HS-5 (cell line): ENCODE data around the gene KCNIP1.
A peak's percentile ranks its signal among the peaks of the same experiment; 100 is the strongest.

Experiments used
- DNase-seq: peaks from one replicate; pipeline ENCODE4 v3.0.0-alpha.2; 2012; ENCODE audit warnings: low read depth

The KCNIP1 gene

GRCh38 chr5:170643591-170643990 is 139.8 kb downstream of the KCNIP1 start:
- no peak for DNase-seq

- DNase-seq: no peak
These were observed 140.7 kb downstream of the KCNIP1 start for GRCh38 chr5:170644501-170644900.

- DNase-seq: peak; percentile 53
These were observed 144.7 kb downstream of the KCNIP1 start for GRCh38 chr5:170648541-170648940.

GRCh38 chr5:170650850-170651249 is 147.0 kb downstream of the KCNIP1 start:
- no peak for DNase-seq

- DNase-seq: no peak
These were observed 147.9 kb downstream of the KCNIP1 start for GRCh38 chr5:170651604-170652277.

GRCh38 chr5:170655476-170655875 is 151.7 kb downstream of the KCNIP1 start:
- DNase-seq: no peak

GRCh38 chr5:170655920-170656319 is 152.1 kb downstream of the KCNIP1 start:
- DNase-seq: no peak

GRCh38 chr5:170656346-170656745 is 152.5 kb downstream of the KCNIP1 start:
- DNase-seq: no peak

GRCh38 chr5:170660531-170660930 is 156.7 kb downstream of the KCNIP1 start:
- DNase-seq: no peak

- DNase-seq: no peak
These were observed 159.1 kb downstream of the KCNIP1 start for GRCh38 chr5:170662966-170663365.

- DNase-seq: no peak
These were observed 175.0 kb downstream of the KCNIP1 start for GRCh38 chr5:170678811-170679210.

GRCh38 chr5:170681013-170681433 is 177.2 kb downstream of the KCNIP1 start:
- no peak for DNase-seq

GRCh38 chr5:170691657-170692056 is 187.8 kb downstream of the KCNIP1 start:
- no peak for DNase-seq

GRCh38 chr5:170693701-170694100 is 189.9 kb downstream of the KCNIP1 start:
- no peak for DNase-seq

GRCh38 chr5:170694911-170695310 is 191.1 kb downstream of the KCNIP1 start:
- no peak for DNase-seq

GRCh38 chr5:170697031-170697430 is 193.2 kb downstream of the KCNIP1 start:
- DNase-seq: no peak

- no peak for DNase-seq
These were observed 196.7 kb downstream of the KCNIP1 start for GRCh38 chr5:170700503-170700902.

GRCh38 chr5:170701334-170701733 is 197.5 kb downstream of the KCNIP1 start:
- no peak for DNase-seq

GRCh38 chr5:170704417-170705192 is 200.8 kb downstream of the KCNIP1 start:
- DNase-seq: no peak

- DNase-seq: no peak
These were observed 205.8 kb downstream of the KCNIP1 start for GRCh38 chr5:170709640-170710039.

- DNase-seq: no peak
These were observed 207.5 kb downstream of the KCNIP1 start for GRCh38 chr5:170711300-170711699.

GRCh38 chr5:170715141-170715540 is 211.3 kb downstream of the KCNIP1 start:
- no peak for DNase-seq

GRCh38 chr5:170716396-170716795 is 212.6 kb downstream of the KCNIP1 start:
- no peak for DNase-seq

GRCh38 chr5:170719551-170719950 is 215.7 kb downstream of the KCNIP1 start:
- no peak for DNase-seq
